ENCODE data around the gene JUP.
"Not testable (repeated sequence)": the region's sequence is repeated elsewhere in the genome, so short reads cannot be mapped to it uniquely, and the experiment has no call there.

Gene JUP

GRCh38 chr17:41777574-41778188 lies 8.8 kb downstream of the JUP start:
- no peak for DNase-seq

- DNase-seq, result no peak
These were observed 9.3 kb downstream of the JUP start for GRCh38 chr17:41777157-41777573.

DNA sequence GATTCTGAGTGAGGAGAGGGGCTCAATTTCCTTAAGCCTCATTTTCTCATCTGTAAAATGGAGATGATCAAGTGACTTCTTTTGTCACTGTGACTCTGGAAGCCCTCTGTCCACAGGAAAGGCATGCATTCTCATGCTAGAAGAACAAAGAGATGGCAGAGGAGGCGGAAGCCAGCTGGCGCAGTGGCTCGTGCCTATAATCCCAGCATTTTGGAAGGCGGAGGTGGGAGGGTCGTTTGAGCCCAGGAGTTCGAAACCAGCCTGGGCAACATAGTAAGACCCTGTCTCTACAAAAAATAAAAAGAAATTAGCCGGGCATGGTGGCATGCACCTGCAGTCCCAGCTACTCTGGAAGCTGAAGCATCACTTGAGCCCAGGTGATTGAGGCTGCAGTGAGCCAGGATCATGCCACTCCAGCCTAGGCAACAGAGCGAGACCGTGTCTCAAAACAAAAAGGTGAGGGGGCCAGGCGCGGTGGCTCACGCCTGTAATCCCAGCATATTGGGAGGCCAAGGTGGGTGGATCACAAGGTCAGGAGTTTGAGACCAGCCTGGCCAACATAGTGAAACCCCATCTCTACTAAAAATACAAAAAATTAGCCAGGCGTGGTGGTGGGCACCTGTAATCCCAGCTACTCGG lies 10.1 kb downstream of the JUP start:
- DNase-seq, result not testable (repeated sequence)

DNA sequence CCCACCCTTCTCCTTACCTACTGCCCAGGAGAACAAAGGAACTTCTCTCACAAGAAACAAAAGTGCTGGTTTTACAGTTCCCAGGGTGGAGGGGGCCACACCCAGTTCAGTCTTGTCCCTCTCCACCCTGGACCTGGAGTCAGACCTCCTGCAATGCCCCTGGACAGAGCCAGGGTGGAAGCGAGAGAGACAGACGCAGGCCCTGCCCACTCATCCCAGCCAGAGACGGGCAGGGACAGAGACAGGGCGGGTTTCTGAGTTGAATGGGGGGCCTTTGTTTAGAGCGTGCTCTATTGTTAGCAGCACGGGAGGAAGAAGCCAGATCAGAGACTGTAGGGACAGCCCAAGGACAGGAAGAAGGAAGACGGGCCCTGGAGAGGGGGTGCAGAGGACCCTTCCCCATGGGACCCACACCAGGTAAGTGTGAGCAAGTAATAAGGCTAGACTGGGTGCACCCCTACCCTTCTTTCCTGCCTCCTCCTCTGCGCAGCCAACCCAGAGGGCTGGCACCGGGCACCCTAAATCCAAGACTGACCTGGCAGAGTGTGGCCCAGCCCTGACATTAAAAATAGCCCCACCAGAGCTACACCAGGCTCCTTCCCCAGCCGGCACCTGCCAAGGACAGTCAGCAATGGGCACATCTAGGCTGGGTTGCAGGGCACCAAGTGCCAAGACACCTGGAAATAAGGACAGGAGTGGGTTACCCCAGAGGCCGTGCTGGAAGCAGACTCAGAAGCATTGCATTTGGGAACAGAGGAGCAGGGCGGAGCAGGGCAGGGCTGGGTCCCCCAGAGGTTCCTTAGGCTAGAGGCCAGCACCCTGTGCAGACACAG lies 10.9 kb downstream of the JUP start:
- DNase-seq, result no peak

DNA sequence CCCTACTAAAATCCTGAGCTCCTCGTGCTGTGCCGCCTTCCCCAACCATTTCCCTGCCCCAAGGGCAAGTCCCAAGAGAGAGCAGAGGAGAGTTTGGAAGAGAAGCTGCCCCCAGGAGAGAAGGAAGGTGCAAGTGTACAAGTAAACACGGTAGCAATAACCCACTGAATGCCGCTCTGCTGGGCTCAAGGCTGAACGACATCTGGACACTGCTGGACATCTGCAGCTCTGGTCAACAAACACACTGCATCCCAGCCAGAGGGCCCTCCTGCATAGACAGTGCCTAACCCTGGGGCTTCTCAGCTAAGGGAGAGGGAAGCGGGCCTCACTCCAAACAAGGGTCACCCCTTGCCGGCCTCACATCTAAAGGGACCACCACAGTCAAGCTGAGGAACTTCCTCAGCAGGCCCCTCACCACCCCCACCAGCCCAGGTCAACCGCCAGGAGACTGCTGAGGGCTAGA lies 12.7 kb downstream of the JUP start:
- no peak for DNase-seq

- DNase-seq, result no peak
These were observed 13.3 kb downstream of the JUP start for GRCh38 chr17:41773190-41773588.

- DNase-seq, result no peak
These were observed 13.8 kb downstream of the JUP start for GRCh38 chr17:41772586-41773189.

GRCh38 chr17:41772218-41772585 lies 14.3 kb downstream of the JUP start:
- DNase-seq, result no peak

GRCh38 chr17:41771389-41772206 lies 14.9 kb downstream of the JUP start:
- DNase-seq, result no peak

- DNase-seq, result no peak
These were observed 16.5 kb downstream of the JUP start for GRCh38 chr17:41769985-41770384.

DNA sequence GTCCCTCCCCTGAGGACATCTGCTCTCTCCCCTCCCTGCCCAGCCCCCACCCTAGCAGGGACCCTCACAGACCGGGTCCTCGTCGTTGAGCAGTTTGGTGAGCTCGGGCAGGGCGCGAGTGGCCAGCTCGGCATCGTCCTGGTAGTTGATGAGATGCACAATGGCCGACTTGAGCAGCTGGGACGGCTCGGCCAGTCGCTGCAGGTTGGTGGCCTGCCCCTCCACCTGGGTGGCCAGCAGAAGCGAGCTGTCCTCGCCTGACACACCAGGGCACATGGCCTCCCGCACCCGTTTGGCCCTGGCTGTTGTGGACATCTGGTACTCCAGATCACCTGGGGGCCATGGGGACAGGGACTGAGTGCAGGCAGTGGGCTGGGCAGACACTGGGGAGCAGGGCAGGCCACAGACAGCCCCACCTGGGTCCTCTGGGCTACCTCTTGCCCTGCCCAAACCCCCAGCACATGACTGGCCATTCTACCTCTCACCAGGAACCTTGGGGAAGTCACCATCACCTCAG lies 17.1 kb downstream of the JUP start:
- DNase-seq, result no peak

DNA sequence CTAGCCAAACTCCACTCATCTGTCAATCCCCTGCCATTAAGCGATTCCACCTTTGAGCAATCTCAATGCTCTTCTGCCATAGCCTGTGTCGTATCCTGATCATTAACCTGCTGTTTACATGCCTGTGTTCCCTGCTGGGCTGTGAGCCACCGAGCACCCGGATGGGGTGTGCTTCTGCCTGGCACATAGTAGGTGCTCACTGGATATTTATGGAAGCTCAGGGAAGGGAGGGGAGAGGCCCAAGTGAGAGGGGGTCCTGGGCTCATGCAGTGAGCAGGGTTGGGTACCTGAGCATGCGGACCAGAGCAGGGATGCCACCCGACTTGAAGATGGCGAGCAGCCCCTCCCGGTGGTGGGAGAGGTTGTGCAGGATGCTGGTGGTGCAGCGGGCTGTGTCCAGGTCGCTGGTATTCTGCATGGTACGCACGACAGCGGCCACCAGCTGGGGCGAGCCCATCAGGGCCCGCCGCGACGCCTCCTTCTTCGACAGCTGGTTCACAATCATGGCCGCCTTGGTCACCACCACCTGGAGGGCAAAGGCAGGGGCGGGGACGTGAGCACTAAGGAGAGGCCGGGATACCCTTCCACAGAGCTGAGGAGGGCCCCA lies 17.7 kb downstream of the JUP start:
- DNase-seq, result no peak

GRCh38 chr17:41767324-41768042 lies 19.0 kb downstream of the JUP start:
- DNase-seq, result no peak

DNA sequence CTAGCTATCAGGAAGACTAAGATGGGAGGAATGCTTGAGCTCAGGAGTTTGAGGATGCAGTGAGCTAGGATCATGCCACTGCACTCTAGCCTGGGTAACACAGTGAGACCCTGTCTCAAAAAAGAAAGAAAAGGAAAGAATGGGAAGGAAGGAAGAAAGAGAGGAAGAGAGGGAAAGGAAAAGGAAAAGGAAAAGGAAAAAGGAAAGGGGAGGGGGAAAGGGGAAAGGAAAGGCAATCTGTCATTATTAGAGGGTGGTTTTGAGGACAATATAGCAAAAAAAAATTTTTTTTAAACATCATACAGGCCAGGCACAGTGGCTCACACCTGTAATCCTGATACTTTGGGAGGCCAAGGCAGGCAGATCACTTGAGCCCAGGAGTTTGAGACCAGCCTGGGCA lies 20.4 kb downstream of the JUP start:
- no peak for DNase-seq

DNA sequence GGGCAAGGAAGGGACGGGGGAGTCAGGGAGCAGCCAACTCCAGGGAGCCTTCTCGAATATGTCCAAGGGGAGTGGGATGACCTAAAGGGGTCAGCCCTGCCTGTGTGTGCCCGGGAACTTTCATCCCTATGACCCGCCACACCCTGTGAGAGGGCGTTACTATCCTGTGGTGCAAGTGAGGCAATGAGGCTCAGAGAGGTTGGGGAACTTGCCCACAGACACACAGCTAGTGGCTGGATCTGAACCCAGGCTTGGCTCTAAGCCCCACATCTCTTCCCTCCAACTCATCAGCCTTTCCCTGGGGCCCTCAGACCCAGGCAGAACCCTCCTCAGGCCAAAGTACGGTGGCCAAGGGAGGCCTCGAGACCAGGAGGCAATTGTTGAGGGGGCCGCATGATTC lies 23.2 kb downstream of the JUP start:
- no peak for DNase-seq

DNA sequence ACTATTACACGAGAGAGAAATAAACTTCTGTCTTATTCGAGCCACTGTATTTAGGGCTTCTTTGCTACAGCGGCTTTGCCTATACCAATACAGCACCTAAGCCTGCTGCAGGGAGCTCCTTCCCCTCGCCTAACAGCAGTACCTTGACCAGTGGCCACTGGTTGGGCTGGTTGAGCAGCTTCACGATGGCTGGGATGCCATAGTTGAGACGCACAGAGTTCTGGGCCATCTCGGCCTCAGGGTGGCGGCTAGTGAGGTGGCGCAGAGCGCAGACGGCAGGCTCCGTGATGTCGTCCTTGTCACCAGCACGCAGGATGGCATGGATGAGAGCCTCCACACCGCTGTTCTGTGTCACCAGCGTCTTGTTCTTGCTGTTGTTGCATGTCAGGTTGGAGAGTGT lies 23.7 kb downstream of the JUP start:
- DNase-seq, result no peak

GRCh38 chr17:41762391-41762790 lies 24.1 kb downstream of the JUP start:
- DNase-seq, result no peak

DNA sequence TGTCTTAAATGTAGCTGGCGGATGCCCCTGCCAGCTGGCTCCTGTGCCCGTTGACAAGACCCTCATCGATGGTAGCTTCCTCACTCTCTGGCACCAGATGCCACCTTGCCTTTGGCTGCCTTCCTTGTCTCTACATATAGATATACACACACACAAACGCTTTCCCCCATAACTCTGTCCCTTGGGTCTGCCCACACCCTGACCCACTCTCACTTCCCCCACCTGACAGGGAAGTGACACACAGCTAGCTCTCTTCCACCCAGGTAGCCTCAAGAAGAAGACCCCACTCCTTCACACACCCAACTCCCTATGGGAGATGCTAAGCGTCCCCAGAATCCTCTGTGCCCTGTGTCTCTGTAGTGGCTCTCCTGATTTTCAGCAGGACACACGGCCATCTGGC lies 25.6 kb downstream of the JUP start:
- DNase-seq, result no peak

DNA sequence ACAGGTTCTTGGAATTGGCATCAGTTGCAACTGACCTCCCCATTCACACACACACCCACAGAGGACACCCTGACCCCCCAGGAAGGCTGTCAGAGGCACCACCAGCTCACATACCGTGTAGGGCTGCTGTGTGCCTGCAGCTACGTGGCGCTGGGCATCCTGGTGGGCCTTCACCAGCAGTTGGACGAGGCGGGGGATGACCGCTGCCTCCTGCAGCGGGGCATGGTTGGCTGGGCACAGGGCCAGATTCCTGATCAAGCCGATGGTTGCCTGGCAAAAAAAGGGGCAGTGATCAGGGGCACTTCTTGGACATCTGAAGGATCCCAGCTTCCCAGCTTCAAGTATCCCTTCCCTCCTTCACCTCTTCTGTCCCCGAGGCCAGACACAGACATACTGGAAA lies 27.9 kb downstream of the JUP start:
- no peak for DNase-seq

DNA sequence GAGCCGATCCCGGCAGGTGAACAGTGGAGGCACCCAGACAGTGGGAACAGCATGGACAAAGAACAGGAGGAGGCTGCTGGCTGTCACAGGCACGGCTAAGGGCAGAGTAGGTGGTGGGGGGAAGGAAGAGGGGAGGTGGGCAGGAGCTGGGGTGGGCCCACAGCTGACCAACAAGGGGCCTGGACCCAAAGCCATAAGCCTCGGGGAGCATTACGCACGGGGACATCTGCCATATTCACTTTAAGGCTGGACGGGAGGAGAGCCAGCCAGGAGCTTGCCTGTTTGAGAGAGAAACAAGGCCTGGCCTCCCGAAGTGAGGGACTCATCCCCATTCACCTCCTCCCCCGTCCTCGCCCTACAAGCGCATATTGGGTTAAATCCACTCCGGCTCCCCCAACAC lies 32.4 kb downstream of the JUP start:
- DNase-seq, result no peak

DNA sequence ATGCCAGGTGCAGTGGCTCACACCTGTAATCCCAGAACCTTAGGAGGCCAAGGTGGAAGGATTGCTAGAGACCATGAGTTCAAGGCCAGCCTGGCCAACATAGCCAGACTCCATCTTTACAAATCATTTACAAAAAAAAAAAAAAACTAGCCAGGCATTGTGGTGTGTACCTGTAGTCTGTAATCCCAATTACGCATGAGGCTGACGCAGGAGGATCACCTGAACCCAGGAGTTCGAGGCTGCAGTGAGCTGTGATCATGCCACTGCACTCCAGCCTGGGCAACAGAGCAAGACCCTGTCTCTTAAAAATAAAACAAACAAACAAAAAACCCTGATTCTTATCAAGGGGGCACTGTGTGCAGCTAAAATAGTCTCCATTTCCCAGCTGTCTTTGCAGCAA lies 35.2 kb downstream of the JUP start:
- no peak for DNase-seq

All from central memory CD4-positive, alpha-beta T cell (primary cell).